Peyer's patch (tissue), 4 donors: ENCODE measurements around the gene NBAS.

ENCODE experiments used
- POLR2A ChIP-seq, 2 donors: fragments of 450-650 bp; IDR thresholded peaks; one replicate each; pipeline ENCODE4 v1.5.1; 2017; ENCODE audit warnings: antibody characterized with exemption in 2 of 2, mild to moderate bottlenecking in 2 of 2, moderate library complexity in 2 of 2
- TF ChIP-seq, protein P1 (sequence below), 6 experiments: fragments of 450-650 bp in 4 of 6; fragments of 200-600 bp in 2 of 6; sonication (generic) in 1 of 6; IDR thresholded peaks; one replicate each; pipeline ENCODE4 v1.5.1; 2017 to 2019; ENCODE audit warnings: antibody characterized with exemption in 6 of 6, mild to moderate bottlenecking in 3 of 6, moderate library complexity in 1 of 6

DNA sequence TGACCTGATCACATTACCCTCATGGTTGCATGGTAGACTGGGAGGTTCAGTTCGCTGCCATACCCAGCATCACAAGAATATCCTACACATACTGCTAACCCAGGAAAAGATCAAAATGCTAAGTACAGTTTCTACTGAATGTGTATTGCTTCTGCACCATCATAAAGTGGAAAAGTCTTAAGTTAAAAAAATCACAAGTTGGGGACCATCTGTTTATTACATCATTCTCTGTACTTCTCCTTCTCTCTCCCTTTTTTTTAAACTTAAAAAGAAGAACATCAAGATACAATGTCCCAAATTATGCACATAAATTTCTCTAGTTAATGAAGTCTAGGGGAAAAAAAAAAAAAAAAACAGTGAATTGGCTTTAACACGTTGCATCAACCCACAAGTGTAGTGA lies 43.3 kb downstream of the NBAS start:
- TF ChIP-seq, protein P1, sequence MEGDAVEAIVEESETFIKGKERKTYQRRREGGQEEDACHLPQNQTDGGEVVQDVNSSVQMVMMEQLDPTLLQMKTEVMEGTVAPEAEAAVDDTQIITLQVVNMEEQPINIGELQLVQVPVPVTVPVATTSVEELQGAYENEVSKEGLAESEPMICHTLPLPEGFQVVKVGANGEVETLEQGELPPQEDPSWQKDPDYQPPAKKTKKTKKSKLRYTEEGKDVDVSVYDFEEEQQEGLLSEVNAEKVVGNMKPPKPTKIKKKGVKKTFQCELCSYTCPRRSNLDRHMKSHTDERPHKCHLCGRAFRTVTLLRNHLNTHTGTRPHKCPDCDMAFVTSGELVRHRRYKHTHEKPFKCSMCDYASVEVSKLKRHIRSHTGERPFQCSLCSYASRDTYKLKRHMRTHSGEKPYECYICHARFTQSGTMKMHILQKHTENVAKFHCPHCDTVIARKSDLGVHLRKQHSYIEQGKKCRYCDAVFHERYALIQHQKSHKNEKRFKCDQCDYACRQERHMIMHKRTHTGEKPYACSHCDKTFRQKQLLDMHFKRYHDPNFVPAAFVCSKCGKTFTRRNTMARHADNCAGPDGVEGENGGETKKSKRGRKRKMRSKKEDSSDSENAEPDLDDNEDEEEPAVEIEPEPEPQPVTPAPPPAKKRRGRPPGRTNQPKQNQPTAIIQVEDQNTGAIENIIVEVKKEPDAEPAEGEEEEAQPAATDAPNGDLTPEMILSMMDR (IDR thresholded peaks at IDR 0.05) = no peak
- TF ChIP-seq POLR2A (IDR thresholded peaks at IDR 0.05) = no peak
